B cell (primary cell): Measurements from ENCODE around the gene ASF1A. TPM values are rescaled to one million over a fixed set of nuclear protein-coding genes. Genes with fewer than 3 reads are reported as not detected.

Experiments used
- ATAC-seq: fragments of 200-7000 bp; cut with Tn5 transposase; one replicate; pipeline ENCODE4 v1.10.0; 2021; ENCODE audit warnings: low read depth, mild to moderate bottlenecking, moderate number of reproducible peaks, moderate library complexity
- CTCF ChIA-PET: fragments of 350-600 bp; sonication (Branson Sonifier 250); formaldehyde crosslinking; loops from one replicate; lab custom pipeline; 2021; ENCODE audit warnings: antibody characterized with exemption, inconsistent platforms; lab: Charles Lee
- POLR2A ChIA-PET: fragments of 350-600 bp; sonication (Branson Sonifier 250); formaldehyde crosslinking; loops from one replicate; lab custom pipeline; 2021; ENCODE audit warnings: antibody characterized with exemption; lab: Charles Lee
- DNase-seq: peaks from one replicate; pipeline ENCODE4 v3.0.0; 2013
- H2AFZ ChIP-seq: 2 replicates; pipeline ENCODE4 v1.6.1; 2012; ENCODE audit warnings: mild to moderate bottlenecking, low read depth, low read length; ENCODE audit not compliant: insufficient read depth, poor library complexity, severe bottlenecking
- H3K27ac ChIP-seq, 2 donors: 1 replicate in 1 of 2; 2 replicates in 1 of 2; pipeline ENCODE4 v1.5.1; 2012 to 2013; ENCODE audit warnings: low read length in 2 of 2, mild to moderate bottlenecking in 2 of 2, moderate library complexity in 1 of 2
- H3K27me3 ChIP-seq, 4 experiments: fragments of 200-600 bp in 1 of 4; sonication (generic) in 1 of 4; replicated peaks in 1 of 4; 1 replicate in 2 of 4; 2 replicates in 2 of 4; pipeline versions ENCODE4 v1.6.1 to v1.7.0; 2013 to 2016; ENCODE audit warnings: low read length in 3 of 4, mild to moderate bottlenecking in 2 of 4, mixed read lengths in 1 of 4, moderate library complexity in 1 of 4; ENCODE audit not compliant: insufficient read depth in 4 of 4, control insufficient read depth in 3 of 4; ENCODE audit errors: control extremely low read depth in 1 of 4
- H3K36me3 ChIP-seq, 2 experiments: replicated peaks in 1 of 2; 1 replicate in 1 of 2; 2 replicates in 1 of 2; pipeline versions ENCODE4 v1.6.1 to v1.7.1; 2013; ENCODE audit warnings: low read length in 1 of 2; ENCODE audit not compliant: insufficient read depth in 2 of 2, control insufficient read depth in 1 of 2; ENCODE audit errors: control extremely low read depth in 1 of 2, extremely low read depth in 1 of 2
- H3K4me1 ChIP-seq, 2 donors: fragments of 200-600 bp in 1 of 2; sonication (generic) in 1 of 2; 1 replicate in 1 of 2; 2 replicates in 1 of 2; pipeline versions ENCODE4 v1.5.1 to v1.6.1; 2013 to 2017; ENCODE audit warnings: low read length in 2 of 2; ENCODE audit not compliant: control insufficient read depth in 2 of 2, insufficient read depth in 2 of 2
- H3K4me2 ChIP-seq: replicated peaks from 2 replicates; pipeline ENCODE3; 2012; ENCODE audit warnings: mild to moderate bottlenecking, low read depth, low read length; ENCODE audit not compliant: poor library complexity, severe bottlenecking
- H3K4me3 ChIP-seq, 5 experiments: fragments of 200-600 bp in 1 of 5; sonication (generic) in 1 of 5; 1 replicate in 3 of 5; 2 replicates in 2 of 5; pipeline versions ENCODE4 v1.5.1 to v1.7.0; 2011 to 2016; ENCODE audit warnings: low read length in 4 of 5, mild to moderate bottlenecking in 4 of 5, low read depth in 2 of 5, control low read depth in 1 of 5, moderate library complexity in 1 of 5; ENCODE audit not compliant: insufficient read depth in 1 of 5; ENCODE audit errors: control extremely low read depth in 1 of 5, extremely low read depth in 1 of 5
- H3K79me2 ChIP-seq: fragments of 200-600 bp; sonication (generic); one replicate; pipeline ENCODE4 v1.6.0; 2016; ENCODE audit warnings: low read length; ENCODE audit not compliant: control insufficient read depth, insufficient read depth
- H3K9ac ChIP-seq: fragments of 200-600 bp; sonication (generic); 2 replicates; pipeline ENCODE4 v1.6.1; 2017; ENCODE audit warnings: mild to moderate bottlenecking, low read length, moderate library complexity
- H3K9me3 ChIP-seq, 3 donors: one replicate each; pipeline versions ENCODE4 v1.6.1 to v1.7.1; 2013; ENCODE audit warnings: low read length in 2 of 3; ENCODE audit not compliant: control insufficient read depth in 2 of 3, insufficient read depth in 1 of 3; ENCODE audit errors: control extremely low read depth in 1 of 3
- H4K20me1 ChIP-seq: 2 replicates; pipeline ENCODE4 v1.6.0; 2012; ENCODE audit warnings: mild to moderate bottlenecking, low read length; ENCODE audit not compliant: insufficient read depth, control insufficient read depth, poor library complexity, severe bottlenecking
- H3K27ac Mint-ChIP-seq: one replicate; pipeline ENCODE4 v1.8.0; 2021; ENCODE audit warnings: mixed read lengths
- H3K27me3 Mint-ChIP-seq: one replicate; pipeline ENCODE4 v1.8.0; 2021; ENCODE audit warnings: mixed read lengths
- H3K4me1 Mint-ChIP-seq: one replicate; pipeline ENCODE4 v1.8.0; 2021; ENCODE audit warnings: mixed read lengths
- H3K4me3 Mint-ChIP-seq: one replicate; pipeline ENCODE4 v1.8.0; 2021; ENCODE audit warnings: mixed read lengths
- H3K9me3 Mint-ChIP-seq: one replicate; pipeline ENCODE4 v1.8.0; 2022; ENCODE audit warnings: mixed read lengths; ENCODE audit not compliant: insufficient read depth
- EZH2 ChIP-seq: IDR thresholded peaks from 2 replicates; pipeline ENCODE4 v1.6.1; 2012; ENCODE audit warnings: borderline replicate concordance, low read depth, mild to moderate bottlenecking, moderate library complexity, low read length; ENCODE audit not compliant: insufficient read depth, poor library complexity, severe bottlenecking
- WGBS: methylation state at CpG from one replicate; pipeline ENCODE4 v1.1.5; 2013; ENCODE audit warnings: missing lambda C conversion rate; ENCODE audit not compliant: insufficient coverage; 5-methylcytosine and 5-hydroxymethylcytosine counted together
- intact Hi-C: fragments of 100-400 bp; cut with micrococcal nuclease; formaldehyde crosslinking; loops from one replicate; pipeline ENCODE4 v1.10.0; 2022
- polyA plus RNA-seq: library from polyadenylated mRNA; depleted of rRNA; stranded (reverse); fragments of >200 nt; gene quantifications from 2 replicates; pipeline ENCODE4 v1.2.3, GENCODE V29; 2012
- total RNA-seq, 2 donors: library from RNA; stranded (reverse); fragments of 120-200 nt in 1 of 2; gene quantifications; 1 replicate in 1 of 2; 2 replicates in 1 of 2; pipeline versions ENCODE4 v1.2.3 to v1.2.4, GENCODE V29; 2013 to 2022
- TF ChIP-seq, protein P1 (sequence below): fragments of 200-600 bp; IDR thresholded peaks from one replicate; pipeline ENCODE4 v1.8.0; 2022; ENCODE audit warnings: antibody characterized with exemption, mild to moderate bottlenecking

The ASF1A gene
- total and polyA plus RNA-seq, 2 donors (not counting 1 experiment from before 2014, with no cell fraction given) = 4.0 to 25.3 TPM

DNA sequence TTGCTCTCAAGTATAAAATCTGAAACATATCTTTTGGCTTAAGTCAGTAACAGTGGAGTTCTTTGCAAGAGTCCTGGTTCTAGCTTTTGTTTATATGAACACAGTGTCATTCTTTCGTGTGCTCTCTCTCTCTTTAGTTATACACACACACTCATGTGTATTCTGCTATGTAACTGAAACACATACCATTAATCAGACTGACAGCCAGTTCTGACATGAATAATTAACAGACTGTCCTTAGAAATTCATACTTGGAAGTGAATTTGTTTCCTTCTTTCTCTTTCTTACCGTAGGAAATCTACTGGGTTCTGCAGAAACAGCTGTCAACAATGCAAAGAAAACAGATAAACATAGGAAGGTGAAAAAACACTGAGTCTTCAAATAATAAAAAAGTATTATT, 38.5 kb downstream of the ASF1A start:
- H3K9me3 ChIP-seq = no peaks in the 10 kb centered on the region
- no CpG with 5 or more reads among the region's 2 CpGs for WGBS
- H3K4me2 ChIP-seq = no peak overlapping the region
- TF ChIP-seq, protein P1, sequence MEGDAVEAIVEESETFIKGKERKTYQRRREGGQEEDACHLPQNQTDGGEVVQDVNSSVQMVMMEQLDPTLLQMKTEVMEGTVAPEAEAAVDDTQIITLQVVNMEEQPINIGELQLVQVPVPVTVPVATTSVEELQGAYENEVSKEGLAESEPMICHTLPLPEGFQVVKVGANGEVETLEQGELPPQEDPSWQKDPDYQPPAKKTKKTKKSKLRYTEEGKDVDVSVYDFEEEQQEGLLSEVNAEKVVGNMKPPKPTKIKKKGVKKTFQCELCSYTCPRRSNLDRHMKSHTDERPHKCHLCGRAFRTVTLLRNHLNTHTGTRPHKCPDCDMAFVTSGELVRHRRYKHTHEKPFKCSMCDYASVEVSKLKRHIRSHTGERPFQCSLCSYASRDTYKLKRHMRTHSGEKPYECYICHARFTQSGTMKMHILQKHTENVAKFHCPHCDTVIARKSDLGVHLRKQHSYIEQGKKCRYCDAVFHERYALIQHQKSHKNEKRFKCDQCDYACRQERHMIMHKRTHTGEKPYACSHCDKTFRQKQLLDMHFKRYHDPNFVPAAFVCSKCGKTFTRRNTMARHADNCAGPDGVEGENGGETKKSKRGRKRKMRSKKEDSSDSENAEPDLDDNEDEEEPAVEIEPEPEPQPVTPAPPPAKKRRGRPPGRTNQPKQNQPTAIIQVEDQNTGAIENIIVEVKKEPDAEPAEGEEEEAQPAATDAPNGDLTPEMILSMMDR = no peak
- TF ChIP-seq EZH2 = no peak
- no peaks in the 10 kb centered on the region for H3K9me3 Mint-ChIP-seq
- no peak overlapping the region for H3K4me3 Mint-ChIP-seq
- POLR2A ChIA-PET = no interaction called here
- no peak for DNase-seq
- no peak overlapping the region for H3K27ac Mint-ChIP-seq
- no peak overlapping the region for H3K9ac ChIP-seq
- peaks cover 10 to 18% of the 10 kb centered on the region in 2 donors for H3K4me1 ChIP-seq
- H3K27me3 ChIP-seq = no peaks in the 10 kb centered on the region
- intact Hi-C loops = loop anchor here (10.0 kb wide), 1 partner anchor 142 kb away; the partner anchor contains the start of gene FAM184A
- H3K4me1 Mint-ChIP-seq = peaks cover 26% of the 10 kb centered on the region
- no peak overlapping the region for H3K4me3 ChIP-seq
- peaks cover 4 to 17% of the 10 kb centered on the region in 2 experiments for H3K36me3 ChIP-seq
- peaks cover 52% of the 10 kb centered on the region for H3K79me2 ChIP-seq
- H3K27ac ChIP-seq = no peak overlapping the region
- CTCF ChIA-PET = no interaction called here
- no peak overlapping the region for H2AFZ ChIP-seq
- no peak for ATAC-seq
- no peaks in the 10 kb centered on the region for H4K20me1 ChIP-seq
- no peaks in the 10 kb centered on the region for H3K27me3 Mint-ChIP-seq

GRCh38 chr6:118933855-118934460, 40.0 kb downstream of the ASF1A start:
- DNase-seq (no peak), ATAC-seq (no peak)
- peak overlapping the region; percentile 92 for H3K27ac Mint-ChIP-seq
- no peaks in the 10 kb centered on the region for H3K27me3 Mint-ChIP-seq
- peak overlapping the region; percentile 92 for H3K4me3 Mint-ChIP-seq
- H3K79me2 ChIP-seq = peaks cover 43% of the 10 kb centered on the region
- H3K4me1 Mint-ChIP-seq = peaks cover 31% of the 10 kb centered on the region
- peak overlapping the region; percentile 100 for H2AFZ ChIP-seq
- WGBS = 0% methylated on average over 3 of the region's 8 CpGs
- peak overlapping the region; percentile 94 for H3K4me2 ChIP-seq
- H3K27ac ChIP-seq = no peak overlapping the region
- H3K9me3 ChIP-seq = no peaks in the 10 kb centered on the region
- ChIA-PET POLR2A (interaction anchor here (1.2 to 1.5 kb wide), 2 partner anchors 40 to 41 kb away, joined by 4 to 6 read pairs; partner anchors contain the start of gene ASF1A), CTCF (interaction anchor here (0.9 to 1.2 kb wide), 2 partner anchors 25 to 39 kb away, joined by 3 read pairs; no protein-coding TSS in a partner anchor)
- intact Hi-C loops = loop anchor here (1.0 to 10.0 kb wide), 5 partner anchors 40 to 1331 kb away; partner anchors contain the start of genes ASF1A, FAM184A and GOPC
- no peaks in the 10 kb centered on the region for H3K27me3 ChIP-seq
- H3K9ac ChIP-seq = peak overlapping the region; percentile 98
- H4K20me1 ChIP-seq = no peaks in the 10 kb centered on the region
- peak overlapping the region; percentile 76 to 99 (median 94) for H3K4me3 ChIP-seq
- no peaks in the 10 kb centered on the region for H3K9me3 Mint-ChIP-seq
- H3K4me1 ChIP-seq = peaks cover 10 to 18% of the 10 kb centered on the region in 2 donors
- TF ChIP-seq, protein P1 = no peak
- TF ChIP-seq EZH2 = no peak
- H3K36me3 ChIP-seq = peaks cover 4 to 14% of the 10 kb centered on the region in 2 experiments
